Stimulated activated CD8-positive, alpha-beta memory T cell treated with anti-CD3 and anti-CD28 coated beads, Interleukin-7, amount 100 ng/mL, for 1 hour (primary cell): Measurements from ENCODE around the gene ROCK1.
A peak's percentile ranks its signal among the peaks of the same experiment; 100 is the strongest.
"Not testable (repeated sequence)": the region's sequence is repeated elsewhere in the genome, so short reads cannot be mapped to it uniquely, and the experiment has no call there.

Source experiments
- DNase-seq, 2 donors: peaks; one replicate each; pipeline ENCODE4 v3.0.0-alpha.2; 2020; ENCODE audit warnings: low read depth in 2 of 2

ROCK1 gene

DNA sequence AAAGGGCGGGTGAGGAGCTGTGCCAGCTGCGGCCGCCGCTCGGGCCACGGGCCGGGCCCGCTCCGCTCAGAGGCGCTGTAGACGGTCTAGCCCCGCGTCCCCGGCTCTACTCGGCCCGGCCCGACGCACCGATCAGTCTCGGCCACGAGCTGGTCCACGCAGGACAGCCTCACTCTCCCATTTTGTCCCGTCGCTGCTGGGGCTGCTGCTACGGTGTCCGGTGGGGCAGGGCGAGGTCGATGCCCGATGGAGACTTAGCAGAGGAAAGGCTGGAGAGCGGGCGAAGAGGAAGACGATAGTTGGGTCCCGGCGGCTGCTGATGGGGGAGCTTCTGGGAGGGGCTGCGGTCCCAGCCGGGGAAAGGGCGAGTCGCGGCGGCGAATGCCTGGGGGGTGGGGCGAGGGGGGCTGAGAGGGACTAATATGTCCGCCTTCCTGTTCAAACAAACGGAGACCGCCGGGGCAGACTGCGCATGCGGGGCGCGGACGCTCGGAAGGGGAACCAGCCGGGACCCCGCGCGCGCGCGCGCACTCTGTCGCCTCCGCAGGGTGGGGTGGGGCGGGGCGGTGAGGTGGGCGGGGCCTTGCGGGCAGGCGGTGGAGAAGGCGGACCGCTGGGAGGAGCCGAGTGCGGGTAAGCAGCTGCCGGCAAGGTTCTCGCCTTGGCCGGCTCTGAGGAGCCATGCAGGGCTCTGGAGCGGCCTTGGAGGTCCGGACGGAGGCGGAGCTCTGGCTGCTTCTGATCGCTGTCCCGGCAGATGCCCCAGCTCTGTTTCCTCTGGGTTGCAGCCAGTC lies at the start of gene ROCK1:
Gene ROCK1 (minus strand): TSS at position 468 of the 794 bp plus-strand sequence. CDS start 903 bp downstream, outside the sequence.
- DNase-seq: peak; percentile 98 to 99

DNA sequence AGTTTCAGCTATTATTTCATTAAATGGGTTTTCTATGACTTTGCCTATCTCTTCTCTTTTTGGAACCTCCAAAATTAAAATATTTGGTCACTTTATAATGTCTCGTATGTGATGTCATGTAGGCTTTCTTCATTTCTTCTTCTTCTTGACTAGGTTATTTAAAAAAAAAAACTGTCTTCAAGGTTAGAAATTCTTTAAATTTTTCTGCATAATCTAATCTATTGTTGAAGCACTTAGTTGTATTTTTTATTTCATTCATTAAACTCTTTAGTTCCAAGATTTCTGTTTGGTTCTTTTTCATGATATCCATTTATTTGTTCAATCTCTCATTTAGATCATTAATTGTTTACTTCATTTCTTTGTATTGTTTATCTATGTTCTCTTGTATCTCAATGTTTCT lies 43.8 kb upstream of the ROCK1 start:
- no peak for DNase-seq

DNA sequence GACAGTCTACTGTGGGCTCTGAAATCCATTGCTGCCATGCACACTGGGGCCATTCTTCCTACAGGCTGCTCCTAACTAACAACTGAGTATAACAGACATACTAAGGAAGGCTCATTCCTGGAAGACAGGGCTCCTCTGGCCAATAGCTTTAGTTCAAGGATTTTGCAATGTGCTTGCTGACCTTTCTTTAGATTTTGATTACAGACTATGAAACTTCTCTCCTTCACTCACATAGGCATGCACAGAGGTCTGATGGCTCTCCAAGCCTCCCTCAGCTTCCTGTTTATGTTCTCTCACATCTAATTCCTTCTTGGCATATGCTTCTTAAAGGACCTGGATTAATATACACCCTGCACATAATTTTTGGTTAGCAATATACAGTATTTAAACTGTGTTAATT lies 34.4 kb upstream of the ROCK1 start:
- no peak for DNase-seq

DNA sequence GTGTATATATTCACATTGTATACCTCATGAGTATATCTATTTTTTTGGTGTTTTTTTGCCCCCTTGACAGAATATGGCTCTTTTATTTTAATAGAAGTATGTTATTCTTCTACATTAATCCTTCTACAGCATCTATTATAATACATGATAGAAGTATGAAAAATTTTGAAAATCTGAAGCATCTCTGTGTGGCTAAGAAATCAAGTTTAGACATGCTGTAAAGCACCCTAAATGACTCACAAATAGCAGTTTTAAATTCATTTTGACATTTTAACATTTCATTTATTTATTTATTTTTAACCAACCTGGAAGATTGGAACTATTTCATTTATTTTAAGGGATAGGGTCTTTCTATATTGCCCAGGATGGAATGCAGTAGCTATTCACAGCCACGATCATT lies 33.8 kb upstream of the ROCK1 start:
- no peak for DNase-seq

DNA sequence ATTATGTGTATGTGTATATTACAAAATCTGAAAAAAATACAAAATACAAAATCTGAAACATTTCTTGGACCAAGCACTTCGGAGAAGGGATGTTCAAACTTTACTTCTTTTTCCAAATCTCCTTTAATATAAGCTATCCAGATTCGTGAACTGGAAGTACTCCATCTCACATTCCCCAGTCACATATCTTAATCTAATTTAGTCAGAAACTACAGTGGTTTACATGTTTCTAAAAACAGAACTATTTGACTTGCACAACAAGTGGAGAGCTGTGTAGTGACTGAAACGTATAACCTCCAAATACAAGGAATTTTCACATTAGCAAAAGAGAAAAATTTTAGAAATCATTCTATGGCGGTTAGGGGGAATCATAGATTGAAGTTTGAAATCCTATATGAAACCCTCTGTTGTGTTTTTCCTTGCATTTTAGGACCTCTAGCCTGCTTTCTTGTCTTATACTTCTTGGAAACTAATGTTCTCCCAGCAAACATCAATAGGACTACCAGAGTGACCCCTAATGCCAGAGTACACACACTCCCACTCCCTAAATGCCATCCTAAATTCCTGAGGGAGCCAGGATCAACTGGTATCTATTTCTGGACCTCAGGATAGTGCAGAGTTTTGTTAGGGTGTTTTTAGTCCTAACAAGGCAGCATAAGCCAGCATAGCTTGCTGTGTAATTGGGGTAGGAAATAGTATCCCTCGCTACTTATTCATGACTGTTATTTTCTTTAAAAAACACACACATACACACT lies 30.2 kb upstream of the ROCK1 start:
- DNase-seq: no peak

DNA sequence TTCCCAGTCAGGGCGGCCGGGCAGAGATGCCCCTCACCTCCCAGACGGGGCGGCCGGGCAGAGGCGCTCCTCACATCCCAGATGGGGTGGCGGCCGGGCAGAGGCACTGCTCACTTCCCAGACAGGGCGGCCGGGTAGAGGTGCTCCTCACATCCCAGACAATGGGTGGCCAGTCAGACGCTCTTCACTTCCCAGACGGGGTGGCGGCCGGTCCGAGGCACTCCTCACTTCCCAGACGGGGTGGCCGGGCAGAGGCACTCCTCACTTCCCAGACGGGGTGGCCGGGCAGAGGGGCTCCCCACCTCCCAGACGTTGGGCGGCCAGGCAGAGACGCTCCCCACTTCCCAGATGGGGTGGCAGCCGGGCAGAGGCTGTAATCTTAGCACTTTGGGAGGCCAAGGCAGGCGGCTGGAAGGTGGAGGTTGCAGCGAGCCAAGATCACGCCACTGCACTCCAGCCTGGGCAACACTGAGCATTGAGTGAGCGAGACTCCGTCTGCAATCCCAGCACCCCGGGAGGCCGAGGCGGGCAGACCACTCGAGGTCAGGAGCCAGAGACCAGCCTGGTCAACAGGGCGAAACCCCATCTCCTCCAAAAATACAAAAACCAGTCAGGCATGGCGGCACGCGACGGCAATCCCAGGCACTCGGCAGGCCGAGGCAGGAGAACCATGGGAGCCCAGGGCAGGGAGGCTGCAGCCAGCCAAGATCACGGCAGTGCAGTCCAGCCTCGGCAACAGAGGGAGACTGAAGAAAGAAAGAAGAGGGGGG lies 26.3 kb upstream of the ROCK1 start:
- not testable (repeated sequence) for DNase-seq

DNA sequence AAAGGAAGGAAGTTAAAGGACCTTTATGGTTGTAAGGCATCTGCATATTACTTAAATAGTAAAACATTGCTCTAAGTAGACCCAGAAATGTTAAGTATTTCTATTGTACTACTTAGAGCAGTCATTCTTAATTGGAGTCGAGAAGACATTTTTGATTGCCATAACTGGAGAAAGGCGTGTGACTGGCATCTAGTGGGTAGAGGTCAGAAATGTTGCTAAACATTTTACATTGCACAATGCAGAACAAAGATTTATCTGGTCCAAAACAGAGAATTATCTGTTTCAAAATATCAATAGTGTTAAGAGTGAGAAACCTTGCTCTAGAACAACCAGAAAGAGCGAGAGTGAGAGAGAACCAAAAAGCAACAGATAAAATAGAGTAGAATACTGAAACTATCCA lies 23.3 kb upstream of the ROCK1 start:
- DNase-seq: no peak

DNA sequence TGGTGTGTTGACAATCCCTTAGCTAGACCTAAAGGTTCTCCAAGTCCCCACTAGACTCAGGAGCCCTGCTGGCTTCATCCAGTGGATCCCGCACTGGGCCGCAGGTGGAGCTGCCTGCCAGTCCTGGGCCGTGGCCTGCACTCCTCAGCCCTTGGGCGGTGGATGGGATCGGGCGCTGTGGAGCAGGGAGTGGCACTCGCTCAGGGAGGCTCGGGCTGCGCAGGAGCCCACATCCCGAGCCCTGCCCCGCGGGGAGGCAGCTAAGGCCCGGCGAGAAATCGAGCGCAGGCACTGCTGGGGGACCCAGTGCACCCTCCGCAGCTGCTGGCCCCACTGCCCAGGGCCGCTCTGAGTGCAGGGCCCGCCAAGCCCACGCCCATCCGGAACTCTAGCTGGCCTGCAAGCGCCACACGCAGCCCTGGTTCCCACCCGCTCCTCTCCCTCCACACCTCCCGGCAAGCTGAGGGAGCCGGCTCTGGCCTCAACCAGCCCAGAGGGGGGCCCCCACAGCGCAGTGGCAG lies 20.8 kb upstream of the ROCK1 start:
- DNase-seq: no peak

DNA sequence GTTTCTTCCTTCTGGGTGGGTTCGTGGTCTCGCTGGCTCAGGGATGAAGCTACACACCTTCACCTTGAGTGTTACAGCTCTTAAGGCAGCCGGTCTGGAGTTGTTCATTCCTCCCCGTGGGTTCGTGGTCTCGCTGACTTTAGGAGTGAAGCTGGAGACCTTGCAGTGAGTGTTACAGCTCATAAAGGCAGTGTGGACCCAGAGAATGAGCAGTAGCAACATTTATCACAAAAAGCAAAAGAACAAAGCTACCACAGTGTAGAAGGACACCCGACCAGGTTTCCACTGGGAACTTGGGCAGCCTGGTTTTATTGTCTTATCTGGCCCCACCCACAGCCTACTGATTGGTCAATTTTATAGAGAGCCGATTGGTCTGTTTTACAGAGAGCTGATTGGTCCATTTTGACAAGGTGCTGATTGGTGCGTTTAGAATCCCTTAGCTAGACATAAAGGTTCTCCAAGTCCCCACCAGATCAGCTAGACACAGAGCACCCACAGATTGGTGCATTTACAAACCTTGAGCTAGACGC lies 20.1 kb upstream of the ROCK1 start:
- no peak for DNase-seq

DNA sequence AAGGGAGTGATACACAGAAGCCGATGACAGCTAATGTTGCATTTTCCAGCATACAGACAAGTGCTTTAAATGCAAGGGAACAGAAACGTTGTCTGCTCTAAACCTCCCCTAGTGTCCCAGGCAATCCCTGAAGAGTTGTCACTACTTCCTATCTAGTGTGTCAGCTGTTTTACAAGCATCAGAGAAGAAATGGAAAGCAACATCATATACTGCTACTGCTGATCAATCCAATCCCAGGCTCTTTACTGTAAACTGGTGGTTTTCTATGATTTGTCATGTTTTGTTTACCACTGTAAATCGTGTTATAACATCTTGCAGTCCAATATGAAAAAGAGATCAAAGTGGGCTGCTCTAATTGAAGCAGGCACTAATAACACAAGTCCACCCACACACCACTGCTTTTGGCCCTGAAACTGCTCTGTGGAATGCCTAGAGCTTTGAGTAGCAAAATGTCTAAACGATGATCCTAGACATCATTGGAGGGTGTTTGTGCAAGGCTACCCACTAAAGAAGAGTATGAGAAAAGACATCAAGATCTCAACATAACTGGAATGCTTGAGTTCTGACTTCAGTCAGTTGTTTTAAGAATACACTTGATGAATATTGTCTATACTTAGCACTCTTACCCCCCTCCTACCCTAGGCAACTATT lies 18.1 kb upstream of the ROCK1 start:
- DNase-seq: no peak

DNA sequence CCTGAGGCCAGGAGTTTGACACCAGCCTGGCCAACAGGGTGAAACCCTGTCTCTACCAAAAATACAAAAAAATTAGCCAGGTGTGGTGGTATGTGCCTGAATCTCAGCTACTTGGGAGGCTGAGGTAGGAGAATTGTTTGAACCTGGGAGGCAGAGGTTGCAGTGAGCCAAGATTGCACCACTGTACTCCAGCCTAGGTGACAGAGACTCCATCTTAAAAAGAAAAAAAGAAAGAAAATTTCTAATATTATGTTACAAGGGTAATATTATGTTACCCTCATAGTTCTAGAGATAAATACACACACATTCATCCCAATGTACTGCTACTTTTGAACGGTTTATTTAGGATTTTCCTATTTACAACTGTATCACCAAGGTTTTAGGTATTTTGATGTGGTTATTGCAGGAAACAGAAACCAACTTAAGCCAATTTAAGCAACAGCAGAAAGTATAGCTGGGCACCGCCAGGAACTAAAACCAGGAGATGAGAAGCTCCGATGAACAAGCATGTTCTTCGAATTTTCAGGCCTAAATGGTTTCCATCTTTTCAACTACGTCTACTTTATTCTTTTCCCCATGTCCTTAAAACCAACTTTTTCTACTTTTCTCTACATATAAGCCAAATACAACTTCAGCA lies 11.8 kb upstream of the ROCK1 start:
- no peak for DNase-seq

DNA sequence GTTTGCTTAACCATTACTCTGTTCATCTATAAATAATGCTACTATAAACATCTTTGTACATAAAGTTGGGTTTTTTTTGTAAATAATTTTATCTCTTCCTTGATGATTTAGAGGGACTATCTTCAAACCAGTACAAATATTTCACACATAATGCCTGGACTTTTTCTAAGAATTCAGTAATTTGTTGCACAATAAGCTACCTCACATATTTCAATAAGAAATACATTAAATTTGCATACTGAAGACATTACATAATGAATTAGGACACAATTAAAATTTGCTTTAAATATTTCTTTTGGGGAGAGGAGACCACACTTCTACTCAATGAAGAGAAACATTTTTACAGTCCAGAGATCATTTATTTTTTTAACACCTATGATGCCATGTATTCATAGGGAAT lies 7.2 kb upstream of the ROCK1 start:
- no peak for DNase-seq

DNA sequence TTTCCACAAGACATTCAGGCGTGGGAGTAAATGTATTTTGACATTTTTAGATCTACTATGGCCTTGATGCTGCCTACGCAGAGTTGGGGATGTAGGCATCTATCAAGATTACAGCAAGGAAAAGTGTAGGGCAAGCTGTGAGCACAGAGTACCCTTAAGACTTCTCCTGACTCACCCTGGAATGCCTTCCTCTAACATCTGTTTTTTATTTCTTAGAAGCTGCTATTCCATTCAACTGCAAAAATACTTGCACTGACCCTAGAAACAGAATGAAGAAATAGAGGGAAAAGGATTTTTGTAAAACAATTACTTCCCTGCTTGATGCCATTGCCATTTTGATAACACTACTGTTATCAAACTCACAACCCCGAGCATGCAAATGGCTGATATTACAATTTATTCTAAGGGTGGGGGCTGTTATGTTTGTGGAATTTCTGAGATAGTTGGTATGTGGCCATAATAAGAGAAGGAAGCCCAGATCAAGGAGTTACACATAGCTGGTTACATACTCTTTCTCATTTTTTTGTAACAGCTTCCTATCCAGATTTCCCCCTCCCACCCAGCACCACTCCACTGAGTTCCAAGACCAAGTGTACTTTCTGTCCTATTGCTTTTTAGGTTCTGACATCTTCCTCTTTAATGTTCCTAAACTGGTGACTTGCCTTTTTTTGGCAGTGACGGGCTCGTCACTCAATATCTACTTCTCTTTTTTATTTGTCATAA lies 6.0 kb upstream of the ROCK1 start:
- no peak for DNase-seq

DNA sequence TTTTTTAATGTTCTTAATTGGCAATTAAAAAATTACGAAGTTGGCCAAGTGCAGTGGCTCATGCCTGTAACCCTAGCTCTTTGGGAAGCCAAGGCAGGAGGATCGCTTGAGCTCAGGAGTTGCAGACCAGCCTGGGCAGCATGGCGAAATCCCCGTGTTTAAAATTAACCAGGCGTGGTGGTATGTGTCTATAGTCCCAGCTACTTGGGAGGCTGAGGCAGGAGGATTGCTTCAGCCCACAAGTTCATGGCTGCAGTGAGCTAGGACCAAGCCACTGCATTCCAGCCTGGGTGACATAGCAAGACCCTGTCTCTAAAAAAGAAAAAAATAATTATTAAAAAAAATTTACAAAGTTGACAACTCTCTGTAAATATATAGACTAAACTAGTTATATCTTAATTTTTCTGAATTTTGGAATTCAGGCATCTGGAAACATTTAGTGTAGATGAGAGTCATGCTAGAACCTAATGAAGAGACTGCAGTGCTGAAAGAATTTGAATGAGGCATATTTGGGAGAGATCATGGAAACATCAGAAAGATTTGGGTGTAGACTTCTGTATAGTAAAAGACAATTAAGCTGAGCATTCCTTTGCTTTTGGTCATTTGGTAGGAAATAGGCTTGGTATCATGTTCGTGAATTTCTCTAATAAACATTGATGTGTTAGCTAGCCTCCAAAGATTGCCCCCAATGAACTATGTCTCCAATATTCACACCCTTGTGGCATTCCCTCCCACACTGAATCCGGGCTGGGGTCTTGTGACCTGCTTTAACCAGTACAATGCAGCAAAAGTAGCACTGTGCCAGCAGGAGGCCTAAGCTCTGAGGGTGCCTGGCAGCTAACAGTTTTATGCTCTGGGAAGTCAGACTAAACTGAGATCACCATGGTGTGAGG lies 4.2 kb upstream of the ROCK1 start:
- DNase-seq: no peak

DNA sequence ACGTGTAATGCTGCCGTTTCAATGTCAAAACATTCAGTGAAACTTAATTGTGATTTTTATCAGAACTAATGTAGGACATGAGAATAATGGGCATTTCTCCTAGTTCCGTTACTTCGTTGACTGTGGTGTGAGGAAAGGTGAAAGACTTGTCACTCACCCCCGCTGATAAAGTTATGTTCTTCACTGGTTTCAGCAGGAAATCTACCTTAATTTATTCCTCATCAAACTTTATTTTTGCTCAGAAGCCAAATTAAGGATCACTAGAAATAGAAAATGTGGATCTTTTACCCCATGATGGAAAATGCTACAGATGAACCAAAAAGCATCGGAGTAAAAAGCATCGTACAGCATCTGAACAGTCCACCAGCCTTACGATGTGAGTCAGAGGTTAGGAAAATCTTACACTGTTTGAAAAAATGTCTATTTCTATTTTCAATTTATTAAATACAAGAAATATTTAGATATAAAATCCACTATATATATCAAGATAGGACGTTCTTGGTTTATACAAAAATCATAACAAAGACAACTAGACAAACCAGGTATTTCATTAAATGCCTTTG lies 1.0 kb upstream of the ROCK1 start:
- no peak for DNase-seq

DNA sequence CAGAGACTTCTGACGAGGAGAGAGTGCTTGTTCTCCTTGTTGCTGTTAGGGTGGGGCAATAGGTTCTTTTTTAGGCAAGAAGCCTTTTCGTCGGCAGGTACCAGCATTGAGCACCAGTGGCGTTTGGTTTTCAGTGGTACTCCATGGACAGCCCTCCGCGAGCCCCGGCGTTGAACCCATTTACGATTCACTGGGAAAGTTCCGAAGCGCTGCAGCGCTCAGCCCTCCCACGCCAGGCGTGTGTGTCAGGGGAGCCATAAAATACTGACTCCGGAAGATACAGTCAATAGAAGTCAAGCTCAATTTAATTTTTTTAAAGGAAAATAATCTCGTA lies 494 bp upstream of the ROCK1 start:
- peak in 1 of 2 donors; percentile 13 for DNase-seq

DNA sequence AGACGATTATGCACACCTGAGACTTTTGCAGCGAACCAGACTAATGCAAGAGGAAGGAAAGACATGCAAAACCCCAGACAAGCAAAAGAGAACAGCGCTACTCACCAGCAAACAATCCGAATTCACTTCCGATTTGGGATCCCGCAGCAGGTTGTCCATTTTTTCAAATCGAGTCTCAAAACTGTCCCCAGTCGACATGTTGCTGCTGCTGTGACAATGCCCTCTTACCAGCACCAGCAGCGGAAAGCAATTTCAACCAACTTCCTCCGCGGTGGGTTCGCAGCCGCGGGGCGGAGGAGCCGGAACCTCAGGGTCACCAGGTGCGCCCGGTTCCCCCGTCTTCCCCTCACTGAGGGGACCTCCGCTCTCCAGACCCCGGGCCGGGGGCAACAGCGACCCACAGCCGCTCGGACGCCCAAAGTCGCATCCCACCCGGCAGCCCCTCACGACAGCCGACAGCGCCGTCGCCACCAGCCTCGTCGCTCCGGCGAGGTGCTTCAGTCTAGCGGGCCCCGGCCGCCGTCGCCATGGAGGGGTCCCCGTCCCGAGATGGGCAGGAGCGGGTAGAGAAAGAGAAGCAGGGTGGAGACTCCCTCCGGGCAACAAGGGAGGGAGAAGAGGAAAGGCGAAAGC lies 784 bp downstream of the ROCK1 start:
- peak; percentile 34 to 47 for DNase-seq

DNA sequence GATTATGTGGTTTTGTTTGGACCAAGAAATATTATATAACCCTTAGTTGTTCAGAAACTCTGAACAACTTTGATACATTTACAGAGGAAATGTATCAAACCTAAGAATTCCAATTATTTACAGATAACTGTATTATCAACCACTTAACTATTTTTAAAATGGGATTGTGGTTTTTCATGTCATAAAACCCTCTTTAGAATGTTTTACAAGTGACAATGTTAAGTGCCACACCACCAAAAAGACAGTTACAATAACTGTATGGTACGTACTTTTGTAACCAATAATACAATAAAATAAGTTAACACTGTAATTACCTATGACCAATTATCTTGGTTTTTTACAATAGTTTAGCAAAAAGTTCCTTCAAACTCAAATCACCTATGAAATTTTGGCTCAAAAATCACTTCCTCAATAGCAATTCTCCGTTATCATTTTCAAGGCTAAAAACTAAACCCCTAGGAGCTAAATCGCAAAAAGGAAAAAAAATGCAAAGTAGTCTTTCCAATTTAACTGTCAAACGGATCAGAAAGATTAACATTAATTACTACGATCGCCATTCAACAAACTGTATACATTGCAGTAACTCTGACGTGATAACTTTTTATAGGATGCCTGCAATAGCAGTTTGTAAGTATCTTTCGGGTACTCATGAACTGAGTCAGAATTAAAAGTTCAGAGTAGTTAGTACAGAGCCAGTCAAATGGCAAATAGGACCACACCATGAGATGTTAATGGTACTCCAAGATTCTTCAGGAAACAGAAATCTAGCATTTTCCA lies 1.5 kb downstream of the ROCK1 start:
- DNase-seq: no peak
